GM20000 (cell line): ENCODE measurements around the gene RGMB.

Experiments
- DNase-seq: peaks from one replicate; pipeline ENCODE4 v3.0.0; 2012; ENCODE audit warnings: low spot score
- TF ChIP-seq, protein P1 (sequence below): IDR thresholded peaks from 2 replicates; pipeline ENCODE4 v1.5.1; 2012; ENCODE audit warnings: mild to moderate bottlenecking, control low read depth; ENCODE audit errors: extremely low read depth, missing control alignments

RGMB gene

DNA sequence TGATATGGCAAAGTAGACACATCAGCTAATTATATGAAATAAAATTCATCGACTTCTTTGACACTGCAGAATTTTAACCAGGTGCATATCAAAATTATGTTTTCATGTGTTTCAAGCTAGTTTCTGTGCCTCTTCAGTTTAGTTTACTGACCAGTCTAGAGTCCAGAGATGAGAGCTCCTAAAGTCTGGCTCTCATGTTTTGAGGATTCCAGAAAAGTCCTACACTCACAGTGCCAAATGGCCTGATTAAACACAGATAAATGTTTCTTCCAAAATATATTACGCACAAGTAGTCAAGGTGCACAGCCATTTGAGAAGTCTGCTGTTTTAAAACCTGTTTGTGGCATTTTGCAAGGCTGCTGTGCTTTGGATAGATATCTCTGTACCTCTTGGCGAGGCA is 15.6 kb downstream of the RGMB start:
- no peak for DNase-seq
- TF ChIP-seq, protein P1, sequence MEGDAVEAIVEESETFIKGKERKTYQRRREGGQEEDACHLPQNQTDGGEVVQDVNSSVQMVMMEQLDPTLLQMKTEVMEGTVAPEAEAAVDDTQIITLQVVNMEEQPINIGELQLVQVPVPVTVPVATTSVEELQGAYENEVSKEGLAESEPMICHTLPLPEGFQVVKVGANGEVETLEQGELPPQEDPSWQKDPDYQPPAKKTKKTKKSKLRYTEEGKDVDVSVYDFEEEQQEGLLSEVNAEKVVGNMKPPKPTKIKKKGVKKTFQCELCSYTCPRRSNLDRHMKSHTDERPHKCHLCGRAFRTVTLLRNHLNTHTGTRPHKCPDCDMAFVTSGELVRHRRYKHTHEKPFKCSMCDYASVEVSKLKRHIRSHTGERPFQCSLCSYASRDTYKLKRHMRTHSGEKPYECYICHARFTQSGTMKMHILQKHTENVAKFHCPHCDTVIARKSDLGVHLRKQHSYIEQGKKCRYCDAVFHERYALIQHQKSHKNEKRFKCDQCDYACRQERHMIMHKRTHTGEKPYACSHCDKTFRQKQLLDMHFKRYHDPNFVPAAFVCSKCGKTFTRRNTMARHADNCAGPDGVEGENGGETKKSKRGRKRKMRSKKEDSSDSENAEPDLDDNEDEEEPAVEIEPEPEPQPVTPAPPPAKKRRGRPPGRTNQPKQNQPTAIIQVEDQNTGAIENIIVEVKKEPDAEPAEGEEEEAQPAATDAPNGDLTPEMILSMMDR: no peak

DNA sequence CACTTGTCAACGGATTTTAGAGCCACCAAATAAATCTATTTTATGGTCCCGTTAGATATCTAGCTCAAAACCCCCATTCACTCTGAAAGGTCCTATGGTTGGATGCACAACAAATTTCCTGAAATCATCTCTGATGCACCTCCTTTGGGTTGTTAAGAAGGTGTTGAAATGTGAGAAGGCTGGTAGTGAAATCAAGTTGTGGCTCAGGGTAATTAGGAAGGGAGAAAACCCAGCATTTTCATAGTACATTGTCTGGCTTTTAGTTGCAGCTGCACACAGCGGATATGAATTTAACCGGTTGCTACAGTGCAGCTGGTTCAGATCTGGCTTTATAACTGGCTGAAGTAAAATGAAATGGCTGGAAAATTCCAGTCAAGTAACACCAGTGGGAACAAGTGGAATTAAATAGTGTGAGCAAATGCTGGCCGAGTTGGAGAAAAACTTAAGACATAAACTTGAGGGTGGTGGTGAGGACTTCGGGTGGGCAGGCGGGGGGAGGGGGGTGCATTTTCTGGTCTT is 17.6 kb downstream of the RGMB start:
- TF ChIP-seq, protein P1: no peak

DNA sequence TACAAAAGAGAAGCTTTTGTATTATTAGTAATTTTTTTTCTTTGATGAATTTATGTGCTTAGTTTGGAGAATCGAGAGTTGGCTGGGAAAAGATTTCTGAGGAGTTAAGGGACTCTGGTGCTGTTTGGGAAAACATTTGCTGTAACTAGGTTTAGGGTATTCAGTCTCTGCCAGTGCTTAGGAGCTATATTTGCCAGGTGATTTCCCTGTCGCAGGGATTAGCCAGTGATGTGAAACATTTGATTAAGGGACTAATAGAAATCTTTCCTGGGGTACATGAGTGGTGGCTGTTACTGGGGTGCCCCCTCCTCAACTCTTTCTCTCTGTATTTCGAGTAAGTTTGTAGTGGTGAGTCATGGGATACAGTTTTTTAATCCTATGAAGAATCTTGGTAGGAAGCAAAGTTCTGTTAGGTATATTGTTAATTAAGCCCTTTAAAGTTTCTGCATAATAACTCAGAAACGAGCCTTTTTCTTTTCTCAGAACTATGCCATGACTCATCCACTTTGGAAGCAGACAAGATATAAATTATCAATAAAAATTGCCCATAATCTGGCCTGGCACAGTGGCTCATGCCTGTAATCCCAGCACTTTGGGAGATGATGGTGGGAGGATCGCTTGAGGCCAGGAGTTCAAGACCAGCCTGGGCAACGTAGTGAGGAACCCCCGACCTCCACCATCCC is 18.6 kb downstream of the RGMB start:
- TF ChIP-seq, protein P1: no peak
- DNase-seq: no peak

More for the DNA sequence above, 17.6 kb downstream of the RGMB start:
- no peak for DNase-seq

DNA sequence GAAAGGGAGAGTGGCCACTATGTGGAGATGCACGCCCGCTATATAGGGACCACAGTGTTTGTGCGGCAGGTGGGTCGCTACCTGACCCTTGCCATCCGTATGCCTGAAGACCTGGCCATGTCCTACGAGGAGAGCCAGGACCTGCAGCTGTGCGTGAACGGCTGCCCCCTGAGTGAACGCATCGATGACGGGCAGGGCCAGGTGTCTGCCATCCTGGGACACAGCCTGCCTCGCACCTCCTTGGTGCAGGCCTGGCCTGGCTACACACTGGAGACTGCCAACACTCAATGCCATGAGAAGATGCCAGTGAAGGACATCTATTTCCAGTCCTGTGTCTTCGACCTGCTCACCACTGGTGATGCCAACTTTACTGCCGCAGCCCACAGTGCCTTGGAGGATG is 19.8 kb downstream of the RGMB start:
- no peak for DNase-seq
- TF ChIP-seq, protein P1: no peak

DNA sequence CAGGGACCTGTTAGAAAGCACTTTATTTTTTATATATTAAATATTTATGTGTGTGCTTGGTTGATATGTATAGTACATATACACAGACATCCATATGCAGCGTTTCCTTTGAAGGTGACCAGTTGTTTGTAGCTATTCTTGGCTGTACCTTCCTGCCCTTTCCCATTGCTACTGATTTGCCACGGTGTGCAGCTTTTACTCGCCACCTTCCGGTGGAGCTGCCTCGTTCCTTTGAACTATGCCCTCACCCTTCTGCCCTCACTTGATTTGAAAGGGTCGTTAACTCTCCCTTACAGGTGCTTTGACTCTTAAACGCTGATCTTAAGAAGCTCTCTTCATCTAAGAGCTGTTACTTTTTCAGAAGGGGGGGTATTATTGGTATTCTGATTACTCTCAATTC is 20.5 kb downstream of the RGMB start:
- TF ChIP-seq, protein P1: no peak
- DNase-seq: no peak

DNA sequence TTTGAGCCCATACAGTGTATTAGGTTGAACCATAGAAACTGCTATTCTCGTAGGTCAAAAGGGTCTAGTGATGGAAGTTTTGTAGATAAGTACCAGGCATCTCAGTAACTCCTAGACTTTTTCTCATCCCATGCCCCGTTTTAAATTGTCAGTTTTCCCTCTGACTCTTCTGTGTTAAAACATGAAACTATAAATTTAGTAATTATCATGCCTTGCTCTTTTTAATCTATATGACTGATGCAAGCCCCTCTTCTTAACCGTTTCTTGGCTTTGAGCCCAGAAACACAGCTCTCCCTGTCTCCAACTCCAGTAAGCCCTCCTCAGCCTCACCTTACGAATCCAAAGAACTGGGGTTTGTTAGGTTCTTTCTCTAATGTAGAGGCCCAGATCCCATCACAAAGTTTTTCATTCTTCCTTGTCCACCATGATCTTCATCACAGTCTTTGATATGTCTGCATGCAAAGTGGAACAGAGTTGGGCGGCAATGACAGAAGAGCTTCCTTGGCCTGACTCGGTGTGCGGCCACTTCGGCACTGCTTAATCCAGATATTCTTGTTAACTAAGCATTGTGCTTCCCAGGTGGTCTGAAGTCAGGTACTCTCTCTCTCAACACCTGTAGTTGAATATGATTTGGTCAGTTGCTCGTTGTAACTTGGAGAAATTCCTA is 21.1 kb downstream of the RGMB start:
- TF ChIP-seq, protein P1: no peak
- no peak for DNase-seq

DNA sequence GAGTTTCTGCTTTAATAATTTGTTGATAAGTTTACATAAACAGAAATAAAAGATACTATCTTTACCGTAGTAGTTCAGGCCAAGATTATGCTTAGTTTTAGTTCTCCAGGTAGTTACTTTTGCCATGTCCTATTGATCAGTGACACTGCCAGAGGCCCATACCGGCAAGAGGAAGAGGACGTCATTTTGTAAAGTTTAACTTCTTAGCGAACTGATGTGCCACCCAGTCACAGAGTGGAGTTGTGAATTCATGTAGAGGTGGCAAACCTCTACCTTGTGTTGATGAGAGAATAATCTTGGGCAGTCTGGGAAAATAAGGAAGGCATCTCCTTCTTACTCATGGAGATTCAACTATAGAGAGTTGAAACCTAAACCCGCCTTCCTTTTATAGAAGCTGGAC is 21.8 kb downstream of the RGMB start:
- TF ChIP-seq, protein P1: no peak
- no peak for DNase-seq
